T follicular helper cell (primary cell): ENCODE data around the gene PGC.

ENCODE experiments used
- DNase-seq: peaks from one replicate; pipeline ENCODE4 v3.0.0-alpha.2; 2020; ENCODE audit warnings: low read depth
- total RNA-seq, 2 experiments: gene quantifications; one replicate each; lab custom pipeline; 2026; lab: John Stamatoyannopoulos, UW

Gene PGC
- total RNA-seq = 0 reads per million in 2 experiments

DNA sequence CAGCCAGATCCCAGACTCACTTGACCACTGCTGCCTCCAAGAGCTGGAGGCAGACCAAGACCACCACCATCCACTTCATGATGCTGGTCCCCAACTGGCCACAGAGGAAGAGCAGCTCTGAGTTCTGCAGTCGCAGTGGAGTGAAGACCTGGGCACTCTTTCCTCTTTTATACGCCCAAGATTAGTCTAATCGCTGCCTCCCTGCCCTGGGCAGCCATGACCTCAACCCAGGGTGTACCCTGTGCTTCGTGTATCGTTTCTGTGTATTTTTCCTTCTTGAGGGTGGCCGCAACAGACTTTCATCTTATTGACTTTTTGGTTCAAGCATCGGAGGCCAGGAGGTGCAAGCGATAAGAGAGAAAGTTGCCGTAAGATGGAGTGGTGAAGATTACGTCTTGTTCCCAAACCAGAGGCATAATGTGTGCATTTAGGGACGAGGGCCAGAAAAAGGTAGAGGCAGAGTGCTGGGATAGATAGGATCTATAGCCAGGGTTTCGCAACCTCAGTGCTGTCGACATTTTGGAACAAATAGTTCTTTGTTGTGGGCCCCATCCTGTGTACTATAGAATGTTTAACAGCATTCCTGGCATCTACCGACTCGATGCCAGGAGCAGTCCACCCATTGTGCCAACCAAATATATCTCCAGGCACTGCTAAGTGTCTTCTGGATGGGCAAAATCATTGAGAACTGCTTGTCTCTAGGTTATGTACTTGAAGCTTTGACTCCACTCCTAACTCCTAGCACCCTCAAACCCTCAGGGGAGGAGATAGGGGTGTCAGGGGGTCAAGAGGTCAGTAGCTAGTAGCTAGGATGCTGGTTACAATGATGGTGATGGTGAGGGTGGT, at the start of gene PGC:
Gene PGC (minus strand): TSS at position 142 of the 846 bp plus-strand sequence. CDS start 63 bp downstream, at position 79.
- DNase-seq = no peak

DNA sequence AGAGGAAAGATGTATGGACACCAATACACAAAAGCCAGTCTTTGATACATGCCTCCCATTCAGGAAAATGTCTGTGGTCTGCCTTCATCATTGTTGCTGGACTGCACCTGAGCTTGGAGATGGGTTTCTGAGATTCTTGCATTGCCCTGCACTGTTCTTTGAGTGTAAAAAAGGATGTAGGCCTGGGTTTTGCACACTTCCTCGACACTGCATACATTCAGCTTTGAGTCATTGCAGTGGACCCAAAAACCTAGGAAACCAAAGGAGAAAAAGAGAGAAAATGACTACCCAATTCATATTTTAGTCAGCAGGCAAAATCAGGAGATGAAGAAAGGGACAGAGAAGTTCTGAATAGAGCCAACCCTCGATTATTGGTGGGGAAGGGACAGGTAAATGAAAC, 49.3 kb upstream of the PGC start:
- no peak for DNase-seq

GRCh38 chr6:41791984-41792383, 44.8 kb upstream of the PGC start:
- no peak for DNase-seq

GRCh38 chr6:41791305-41791704, 44.1 kb upstream of the PGC start:
- DNase-seq = no peak

DNA sequence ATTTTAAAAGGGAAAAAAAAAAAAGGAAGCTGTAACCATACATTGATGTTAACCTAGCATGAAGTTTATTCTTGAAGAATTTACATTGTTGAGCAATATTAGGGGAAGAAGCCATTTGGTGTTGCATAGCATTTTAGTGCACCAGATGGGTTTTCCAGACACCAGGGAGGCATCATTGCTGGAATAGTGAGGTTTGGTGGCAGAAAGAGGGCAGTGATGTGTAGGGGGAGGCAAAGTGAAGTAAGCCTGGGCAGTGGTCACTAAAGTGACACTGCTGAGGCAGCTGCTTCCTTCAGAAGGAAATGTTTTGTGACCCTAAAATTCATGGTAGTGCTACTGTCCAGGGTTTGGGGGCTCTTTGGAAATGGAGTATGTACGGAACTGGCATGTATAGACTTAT, 42.8 kb upstream of the PGC start:
- no peak for DNase-seq

DNA sequence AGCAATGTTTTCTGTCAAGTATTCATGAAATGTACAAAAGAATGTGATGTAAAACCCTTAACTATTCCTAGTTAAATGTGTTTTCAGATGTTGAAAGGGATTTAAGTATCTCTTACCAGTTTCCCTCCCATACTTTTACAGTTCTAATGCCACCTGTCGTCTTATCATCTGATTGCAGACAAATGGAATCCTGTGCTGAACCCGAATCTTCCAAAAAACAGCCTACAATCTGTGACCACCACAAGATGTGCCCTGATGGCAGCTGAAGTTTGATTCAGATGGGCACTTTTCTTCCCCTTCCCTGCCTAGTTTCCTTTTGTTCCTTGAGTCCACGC, 42.2 kb upstream of the PGC start:
- DNase-seq = no peak

DNA sequence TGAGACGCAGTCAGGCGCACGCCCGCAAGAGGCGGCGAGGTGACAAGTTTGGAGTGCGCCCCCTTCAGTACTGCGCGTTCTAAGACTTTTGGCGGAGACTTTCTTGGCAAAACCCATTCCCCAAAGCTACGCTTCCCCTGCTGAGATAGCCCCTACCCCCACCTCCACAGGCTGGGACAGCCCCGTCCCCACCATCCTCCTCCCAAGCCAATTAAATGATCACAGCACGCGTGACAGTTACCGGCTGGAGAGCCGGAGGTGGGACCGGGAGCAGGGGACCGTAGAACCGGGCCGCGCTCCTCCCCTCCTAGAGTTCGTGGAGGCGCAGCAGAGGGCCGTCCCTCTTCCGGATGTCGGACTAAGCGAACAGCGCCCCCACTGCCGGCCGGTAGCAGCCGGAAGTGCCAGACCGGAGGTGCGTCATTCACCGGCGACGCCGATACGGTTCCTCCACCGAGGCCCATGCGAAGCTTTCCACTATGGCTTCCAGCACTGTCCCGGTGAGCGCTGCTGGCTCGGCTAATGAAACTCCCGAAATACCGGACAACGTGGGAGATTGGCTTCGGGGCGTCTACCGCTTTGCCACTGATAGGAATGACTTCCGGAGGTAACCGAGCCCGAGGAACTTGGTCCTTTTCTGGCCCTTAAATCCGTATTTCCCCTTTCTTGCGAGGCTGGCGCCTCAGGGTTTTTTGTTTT, 40.2 kb upstream of the PGC start, which contains the start of gene TOMM6:
Gene TOMM6 (plus strand): TSS at position 476 of the 699 bp plus-strand sequence. CDS start 4 bp downstream, at position 480.
- DNase-seq = peak; percentile 92

GRCh38 chr6:41786451-41787218, 39.4 kb upstream of the PGC start:
- DNase-seq = peak; percentile 80

GRCh38 chr6:41785689-41786450, 38.7 kb upstream of the PGC start:
- no peak for DNase-seq

- no peak for DNase-seq
Measured at GRCh38 chr6:41785254-41785653, 38.1 kb upstream of the PGC start.

GRCh38 chr6:41784581-41785171, 37.5 kb upstream of the PGC start:
- no peak for DNase-seq

DNA sequence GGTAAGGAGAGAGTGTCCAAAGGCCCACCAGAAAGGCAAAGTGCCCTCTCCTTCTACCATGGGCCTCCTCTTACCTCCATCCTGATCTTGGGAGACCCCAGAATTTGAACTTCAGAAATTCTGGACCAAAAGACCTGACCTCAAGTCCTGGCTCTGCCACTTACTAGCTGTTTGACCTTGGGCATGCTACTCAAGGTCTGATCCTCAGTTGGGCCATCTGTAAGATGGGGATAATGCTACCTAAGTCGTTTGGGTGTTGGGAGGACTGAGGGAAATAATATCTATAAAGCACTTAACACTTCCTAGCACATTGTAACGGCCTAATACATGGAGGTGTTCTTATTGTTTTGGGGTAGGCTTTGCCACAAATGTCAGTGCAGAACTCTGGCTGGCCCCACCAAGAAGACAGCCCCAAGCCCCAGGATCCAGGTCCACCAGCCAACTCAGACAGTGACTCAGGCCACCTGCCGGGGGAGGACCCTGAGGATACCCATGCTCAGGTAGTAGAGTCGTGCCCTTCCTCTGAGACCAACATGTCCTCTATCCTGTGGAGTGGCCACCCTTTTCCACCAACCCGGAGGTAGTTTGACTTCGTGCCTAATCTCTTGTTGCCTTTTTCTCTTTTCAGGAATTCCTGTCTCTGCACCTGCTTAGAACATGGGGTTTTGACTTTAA, 36.0 kb upstream of the PGC start:
- no peak for DNase-seq

DNA sequence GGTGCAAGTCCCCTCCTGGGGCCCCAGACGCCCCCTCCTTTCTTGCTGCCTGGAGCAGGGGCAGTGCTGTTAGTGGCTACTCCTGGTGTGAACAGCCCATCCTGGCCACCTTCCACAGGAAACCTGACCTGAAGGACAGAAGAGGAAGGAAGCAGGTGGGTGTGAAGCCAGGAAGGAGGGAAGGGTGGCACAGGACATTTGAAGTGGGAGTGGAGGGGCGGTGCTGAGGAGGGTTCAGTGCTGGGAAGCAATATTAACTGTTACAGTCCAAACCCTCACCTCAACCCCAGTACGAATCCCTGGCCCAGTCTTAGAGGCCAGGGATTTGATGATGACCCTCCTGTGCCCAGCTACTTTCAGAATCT, 34.2 kb upstream of the PGC start:
- no peak for DNase-seq

DNA sequence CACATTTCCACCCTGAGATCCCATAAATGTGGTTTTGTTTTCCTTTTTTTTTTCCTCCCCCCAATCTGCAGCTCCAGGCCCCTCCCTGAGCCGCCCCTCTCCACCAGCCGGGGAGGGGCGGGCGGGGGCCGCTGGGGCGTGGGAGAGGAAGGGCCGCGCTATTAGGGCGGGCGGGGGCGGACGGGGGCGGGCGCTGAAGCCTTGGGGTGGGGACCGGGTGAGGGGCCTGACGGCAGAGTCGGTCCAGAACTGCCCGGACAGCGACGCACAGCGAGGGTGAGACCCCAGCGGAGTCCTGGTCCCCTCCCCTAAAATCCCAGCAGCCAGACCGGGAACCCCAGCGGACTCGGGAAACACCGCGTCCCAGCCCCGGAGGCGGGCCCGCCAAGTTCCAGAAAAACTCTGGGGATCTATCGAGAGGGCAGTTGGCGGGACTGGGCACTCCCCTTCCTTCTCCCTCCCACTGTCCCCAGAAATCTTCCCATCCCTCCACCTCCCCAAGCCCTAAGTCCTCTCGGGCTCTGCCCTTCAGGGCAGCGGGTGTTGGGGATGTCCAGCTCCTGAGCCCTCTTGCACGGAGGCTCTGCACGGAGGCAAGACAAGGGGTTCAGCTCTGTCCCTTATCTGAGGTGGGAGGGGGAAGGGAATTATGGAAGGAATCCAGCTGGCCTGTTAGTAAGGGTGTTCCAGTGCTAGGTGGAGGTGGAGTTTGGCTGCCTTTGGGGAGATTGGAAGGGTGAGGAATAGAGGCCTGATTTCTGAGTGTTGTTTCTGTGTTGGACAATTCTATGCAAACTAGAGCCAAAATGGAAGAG, 33.6 kb upstream of the PGC start, which contains the start of gene PRICKLE4:
Gene PRICKLE4 (plus strand): TSS at position 232 of the 815 bp plus-strand sequence. CDS start 2,692 bp downstream, outside the sequence.
- DNase-seq = no peak

- peak; percentile 97 for DNase-seq
Measured at GRCh38 chr6:41779788-41780550, 32.8 kb upstream of the PGC start, which contains the start of gene FRS3. Gene FRS3, minus strand, starts transcription at chr6:41779900. Its CDS starts 2,913 bp downstream, at chr6:41776987.

GRCh38 chr6:41779336-41779735, 32.1 kb upstream of the PGC start:
- DNase-seq = no peak

GRCh38 chr6:41778895-41779294, 31.7 kb upstream of the PGC start:
- DNase-seq = no peak

DNA sequence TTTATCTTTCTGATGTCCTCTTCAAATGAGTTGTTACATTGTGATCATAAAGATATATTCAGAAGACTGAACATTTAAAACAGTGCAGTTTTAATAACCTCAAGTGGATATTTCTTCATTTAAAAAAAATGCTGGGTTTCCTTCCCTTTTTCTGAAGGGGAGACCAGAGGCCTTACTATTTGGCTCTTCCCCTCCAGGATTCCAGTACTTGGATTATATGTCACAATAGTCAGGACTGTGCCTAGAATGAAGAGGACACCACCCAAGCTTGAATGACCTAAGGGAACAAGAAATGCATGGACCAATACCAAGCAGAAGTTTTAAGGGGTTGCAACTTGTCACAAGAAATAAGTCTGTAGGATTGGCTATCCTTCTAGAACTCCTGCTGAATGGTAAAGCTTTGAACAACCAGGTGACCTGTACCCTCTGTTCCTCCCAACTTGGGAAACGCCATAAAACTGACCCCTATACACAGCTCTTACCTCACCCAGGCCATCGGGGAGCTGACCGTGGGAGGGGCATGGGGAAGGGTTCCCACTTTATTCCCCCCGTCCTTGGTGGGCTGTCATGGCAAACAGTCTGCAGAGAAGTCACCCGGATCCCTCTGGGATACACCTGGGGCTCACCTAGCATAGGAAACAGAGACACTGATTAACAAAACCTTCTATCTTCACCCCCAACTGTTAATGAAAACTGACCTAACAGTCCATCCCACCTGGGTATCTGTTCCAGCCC, 30.5 kb upstream of the PGC start:
- DNase-seq = no peak
